BE2C (cell line): ENCODE data around the gene ZNF277.
"Not testable (repeated sequence)": the region's sequence is repeated elsewhere in the genome, so short reads cannot be mapped to it uniquely, and the experiment has no call there.

Experiments used
- DNase-seq: peaks from one replicate; pipeline ENCODE4 v3.0.0-alpha.2; 2020
- H3K27me3 ChIP-seq: fragments of 250-450 bp; sonication (Bioruptor Pico); 2 replicates; pipeline ENCODE4 v1.5.1; 2020; ENCODE audit warnings: mild to moderate bottlenecking
- H3K36me3 ChIP-seq: fragments of 250-450 bp; sonication (Bioruptor Pico); 2 replicates; pipeline ENCODE4 v1.5.1; 2020; ENCODE audit warnings: mild to moderate bottlenecking
- H3K4me1 ChIP-seq: fragments of 250-450 bp; sonication (Bioruptor Pico); 2 replicates; pipeline ENCODE4 v1.5.1; 2020
- H3K4me3 ChIP-seq: 2 replicates; pipeline ENCODE4 v1.5.1; 2011; ENCODE audit warnings: low read depth, low read length
- H3K9me3 ChIP-seq: fragments of 250-450 bp; sonication (Bioruptor Pico); 2 replicates; pipeline ENCODE4 v1.5.1; 2020
- CTCF ChIP-seq: IDR thresholded peaks from 2 replicates; pipeline ENCODE4 v1.5.1; 2012; ENCODE audit warnings: mild to moderate bottlenecking, low read depth, low read length

The ZNF277 gene

GRCh38 chr7:112238852-112239610 is 32.5 kb downstream of the ZNF277 start:
- no peak for TF ChIP-seq CTCF
- Histone ChIP-seq H3K4me3 (no peak overlapping the region), H3K36me3 (no peaks in the 10 kb centered on the region), H3K27me3 (no peaks in the 10 kb centered on the region), H3K4me1 (no peaks in the 10 kb centered on the region), H3K9me3 (no peaks in the 10 kb centered on the region)
- DNase-seq = no peak

- TF ChIP-seq CTCF = no peak
- Histone ChIP-seq H3K36me3 (no peaks in the 10 kb centered on the region), H3K27me3 (no peaks in the 10 kb centered on the region), H3K9me3 (no peaks in the 10 kb centered on the region), H3K4me1 (0 out of 2 replicates have a peak, but pooled peaks cover 5% of the 10 kb centered on the region), H3K4me3 (no peak overlapping the region)
- DNase-seq = no peak
These were observed 42.1 kb downstream of the ZNF277 start for GRCh38 chr7:112248598-112248997.

GRCh38 chr7:112249967-112250366 is 43.5 kb downstream of the ZNF277 start:
- not testable (repeated sequence) for H3K9me3 ChIP-seq, H3K4me1 ChIP-seq, H3K27me3 ChIP-seq, H3K36me3 ChIP-seq, DNase-seq, H3K4me3 ChIP-seq

- Histone ChIP-seq H3K36me3 (no peaks in the 10 kb centered on the region), H3K4me1 (0 out of 2 replicates have a peak, but pooled peaks cover 5% of the 10 kb centered on the region), H3K27me3 (no peaks in the 10 kb centered on the region), H3K4me3 (no peak overlapping the region), H3K9me3 (no peaks in the 10 kb centered on the region)
- TF ChIP-seq CTCF = no peak
- no peak for DNase-seq
These were observed 45.6 kb downstream of the ZNF277 start for GRCh38 chr7:112252141-112252540.

- TF ChIP-seq CTCF = no peak
- Histone ChIP-seq H3K4me3 (no peak overlapping the region), H3K36me3 (no peaks in the 10 kb centered on the region), H3K4me1 (0 out of 2 replicates have a peak, but pooled peaks cover 5% of the 10 kb centered on the region), H3K27me3 (no peaks in the 10 kb centered on the region), H3K9me3 (no peaks in the 10 kb centered on the region)
- DNase-seq = no peak
These were observed 46.2 kb downstream of the ZNF277 start for GRCh38 chr7:112252691-112253090.

- Histone ChIP-seq H3K36me3 (no peaks in the 10 kb centered on the region), H3K4me1 (0 out of 2 replicates have a peak, but pooled peaks cover 5% of the 10 kb centered on the region), H3K4me3 (no peak overlapping the region), H3K27me3 (no peaks in the 10 kb centered on the region), H3K9me3 (no peaks in the 10 kb centered on the region)
- DNase-seq = no peak
- no peak for TF ChIP-seq CTCF
These were observed 47.7 kb downstream of the ZNF277 start for GRCh38 chr7:112254156-112254555.
